ENCODE results near the gene DGCR8.

DNA sequence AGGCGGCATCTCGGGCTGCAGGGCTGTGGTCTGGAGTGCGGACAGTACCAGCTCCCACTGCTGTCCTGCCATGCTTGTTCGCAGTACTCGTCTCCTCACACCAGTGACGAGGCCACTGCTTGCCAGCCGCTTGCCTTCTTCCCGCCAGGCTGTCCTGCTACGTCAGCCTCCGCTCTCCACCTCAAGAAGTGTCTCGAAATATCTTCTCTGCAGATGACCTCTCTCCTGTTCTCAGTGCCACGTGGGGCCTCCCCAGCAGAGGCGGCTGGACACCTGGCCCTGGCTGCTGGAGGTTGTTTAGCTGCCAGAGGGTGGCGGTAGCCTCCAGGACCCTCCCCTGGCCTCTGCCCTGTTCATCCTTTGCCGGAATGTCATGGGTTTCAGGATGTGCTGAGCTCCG is 73.9 kb downstream of the DGCR8 start:
- TF ChIP-seq POLR2AphosphoS5 (IDR thresholded peaks at IDR 0.05; ENCODE audit: borderline replicate concordance, low read depth, low read length) (no peak), EZH2 (IDR thresholded peaks at IDR 0.05) (no peak), FOXP2 (optimal IDR thresholded peaks at IDR 0.05; ENCODE audit: control extremely low read depth, extremely low read length, insufficient read depth) (no peak)
